Upper lobe of left lung (tissue), 6 donors: ENCODE results near the gene BICRAL. TPM values are rescaled to one million over a fixed set of nuclear protein-coding genes. Genes with fewer than 3 reads are reported as not detected.
"Not testable (repeated sequence)": the region's sequence is repeated elsewhere in the genome, so short reads cannot be mapped to it uniquely, and the experiment has no call there.

Experiments
- ATAC-seq, 2 donors: fragments of 200-7000 bp; cut with Tn5 transposase; one replicate each; pipeline ENCODE4 v1.9.1; 2022; ENCODE audit warnings: mild to moderate bottlenecking in 2 of 2, moderate library complexity in 2 of 2; ENCODE audit not compliant: low FRiP score in 2 of 2
- DNase-seq, 2 donors: peaks; one replicate each; pipeline ENCODE4 v3.0.0-alpha.2; 2019 to 2020
- H3K27ac ChIP-seq, 4 donors: fragments of 200-600 bp; sonication (generic); one replicate each; pipeline ENCODE4 v1.5.1; 2016 to 2019
- H3K27me3 ChIP-seq, 4 donors: fragments of 200-600 bp; sonication (generic); one replicate each; pipeline ENCODE4 v1.5.1; 2017 to 2019
- H3K36me3 ChIP-seq, 4 donors: fragments of 200-600 bp; sonication (generic); one replicate each; pipeline ENCODE4 v1.5.1; 2016 to 2019
- H3K4me1 ChIP-seq, 4 donors: fragments of 200-600 bp; sonication (generic); one replicate each; pipeline ENCODE4 v1.5.1; 2018 to 2019
- H3K4me3 ChIP-seq, 4 donors: fragments of 200-600 bp; sonication (generic); one replicate each; pipeline ENCODE4 v1.5.1; 2017 to 2019; ENCODE audit warnings: mild to moderate bottlenecking in 2 of 4, moderate library complexity in 1 of 4
- H3K9me3 ChIP-seq, 4 donors: fragments of 200-600 bp; sonication (generic); one replicate each; pipeline ENCODE4 v1.5.1; 2018 to 2019
- CTCF ChIP-seq, 6 experiments: fragments of 450-650 bp in 4 of 6; fragments of 200-600 bp in 2 of 6; sonication (generic) in 2 of 6; IDR thresholded peaks; one replicate each; pipeline ENCODE4 v1.5.1; 2016 to 2019; ENCODE audit warnings: antibody characterized with exemption in 6 of 6
- EP300 ChIP-seq, 4 donors: sonication (generic); formaldehyde crosslinking; IDR thresholded peaks; one replicate each; pipeline ENCODE4 v1.5.1; 2017; ENCODE audit warnings: antibody characterized with exemption in 4 of 4, control low read depth in 2 of 4
- POLR2A ChIP-seq, 4 donors: fragments of 450-650 bp; IDR thresholded peaks; one replicate each; pipeline ENCODE4 v1.5.1; 2016 to 2017; ENCODE audit warnings: antibody characterized with exemption in 4 of 4, mild to moderate bottlenecking in 2 of 4
- POLR2AphosphoS5 ChIP-seq, 2 donors: sonication (generic); formaldehyde crosslinking; IDR thresholded peaks; one replicate each; pipeline ENCODE4 v1.5.1; 2017; ENCODE audit warnings: antibody characterized with exemption in 2 of 2
- WGBS, 2 donors: methylation state at CpG; one replicate each; pipeline ENCODE4 v1.1.5; 2017 to 2018; 5-methylcytosine and 5-hydroxymethylcytosine counted together
- total RNA-seq, 6 donors: library from RNA; depleted of rRNA in 4 of 6; stranded (reverse); fragments of >200 nt in 4 of 6; gene quantifications; one replicate each; pipeline versions ENCODE4 v1.1.0 to v1.2.1, GENCODE V29; 2016 to 2021
- donor health status: DM: no; HTN: no; CAD: no; lungs with moderate emphysema.
- donor health status: DM: no; HTN: yes; CAD: no; lungs with severe emphysema.

The BICRAL gene
- total RNA-seq, 6 donors from 2014 or later = 11.1 to 23.8 (median 14.9) TPM

DNA sequence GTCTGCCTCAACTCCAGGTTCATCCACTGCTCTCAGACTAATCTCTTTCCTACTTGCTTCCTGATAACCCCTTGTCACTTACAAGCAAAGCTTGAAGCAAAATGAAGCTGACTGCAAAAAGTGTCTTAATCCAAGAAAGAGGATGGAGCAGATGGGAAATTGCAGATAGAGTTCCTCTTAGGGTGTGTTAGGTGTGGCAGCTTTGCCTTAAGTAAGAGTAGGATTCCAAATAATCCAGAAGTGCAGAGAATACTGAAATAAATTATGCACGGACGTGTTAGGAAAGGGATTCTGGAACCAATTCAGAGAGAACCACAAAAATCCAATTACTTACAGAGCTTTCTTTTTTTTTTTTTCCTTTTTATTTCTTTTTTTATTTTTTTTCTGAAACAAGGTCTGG, 91.5 kb downstream of the BICRAL start:
- Histone ChIP-seq H3K27ac (no peak overlapping the region), H3K4me3 (no peak overlapping the region), H3K4me1 (peaks cover 0 to 6% (median 3%) of the 10 kb centered on the region in 4 donors), H3K9me3 (no peaks in the 10 kb centered on the region), H3K36me3 (peaks cover 0 to 13% (median 2%) of the 10 kb centered on the region in 4 donors), H3K27me3 (no peaks in the 10 kb centered on the region)
- DNase-seq (no peak), ATAC-seq (no peak)
- TF ChIP-seq EP300 (IDR thresholded peaks at IDR 0.05) (no peak), POLR2A (IDR thresholded peaks at IDR 0.05) (no peak), CTCF (IDR thresholded peaks at IDR 0.05) (no peak), POLR2AphosphoS5 (IDR thresholded peaks at IDR 0.05) (no peak)
- 69 to 76% methylated on average over 2 of the region's 2 CpGs for WGBS, 2 donors

DNA sequence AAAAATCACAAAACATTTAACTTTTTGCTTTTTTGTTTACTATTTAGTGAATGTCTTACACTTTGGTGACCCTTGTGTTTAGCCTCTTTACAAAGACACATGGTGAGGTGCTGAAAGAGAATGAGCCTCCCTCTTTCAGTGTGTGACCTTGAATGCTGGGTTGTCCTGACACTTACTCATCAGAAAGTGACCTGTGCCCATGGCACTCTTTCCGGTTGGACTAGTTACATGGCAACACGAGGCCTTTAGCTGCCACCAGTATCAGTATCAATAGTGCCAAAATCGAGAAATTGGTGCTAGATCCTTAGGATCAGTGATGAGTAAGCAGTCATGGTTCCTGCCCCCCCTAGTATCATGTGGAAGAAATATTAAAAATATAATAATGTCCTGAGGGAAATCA, 95.8 kb downstream of the BICRAL start:
- H3K27me3 ChIP-seq = no peaks in the 10 kb centered on the region
- peaks cover 16 to 35% (median 21%) of the 10 kb centered on the region in 4 donors for H3K4me1 ChIP-seq
- 61 to 87% methylated on average over 3 of the region's 3 CpGs for WGBS, 2 donors
- TF ChIP-seq CTCF (IDR thresholded peaks at IDR 0.05) = no peak
- DNase-seq (no peak), ATAC-seq (no peak)
- H3K36me3 ChIP-seq = peaks cover 0 to 14% (median 8%) of the 10 kb centered on the region in 4 donors
- no peak overlapping the region for H3K4me3 ChIP-seq
- H3K9me3 ChIP-seq = no peaks in the 10 kb centered on the region
- no peak overlapping the region for H3K27ac ChIP-seq

DNA sequence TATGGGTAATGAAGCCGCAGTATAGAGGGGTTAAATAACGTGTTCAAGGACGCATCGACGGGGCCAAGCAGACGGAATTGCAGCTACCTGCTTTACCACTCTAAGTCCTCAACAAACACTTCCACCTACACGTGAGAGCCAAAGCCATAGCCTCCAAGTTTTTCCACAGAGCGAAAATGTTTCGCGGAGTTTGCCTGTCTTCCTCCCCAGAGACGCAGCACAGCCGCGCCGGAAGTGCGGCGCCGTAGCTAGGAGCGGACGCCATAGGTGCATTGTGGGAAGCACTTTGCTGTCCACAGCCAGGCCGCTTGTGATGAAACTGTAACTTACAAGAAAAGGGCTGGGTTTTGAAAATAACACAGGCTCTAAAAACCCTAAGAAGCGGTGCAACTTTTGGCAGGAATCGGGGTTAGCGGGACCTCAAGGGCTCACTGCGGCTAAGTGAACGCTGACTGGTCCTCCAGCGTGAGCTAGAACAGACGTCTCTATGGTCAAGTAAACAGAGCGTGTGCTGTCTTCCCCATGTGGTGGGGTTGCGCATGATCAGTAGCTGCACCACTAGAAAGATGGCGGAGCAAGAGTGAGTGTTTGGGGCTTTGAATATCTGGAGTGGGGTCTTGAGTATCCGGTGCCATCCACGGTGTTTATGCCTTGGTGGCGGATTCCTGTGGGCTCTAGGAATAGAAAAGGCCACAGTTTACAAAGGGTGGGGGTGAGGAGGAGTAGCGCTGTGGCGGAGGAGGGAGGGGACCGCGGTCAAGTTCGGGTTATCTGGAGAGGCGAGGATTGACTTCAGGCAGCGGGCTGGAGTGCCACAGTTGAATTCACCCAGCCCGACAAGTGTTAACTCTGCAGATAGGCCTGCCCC, 97.8 kb downstream of the BICRAL start, which contains the start of gene RPL7L1:
RPL7L1 (plus strand) TSS at position 245 of the 868 bp plus-strand sequence; CDS start at position 540, 295 bp downstream.
- Histone ChIP-seq H3K4me1 (peaks cover 16 to 35% (median 22%) of the 10 kb centered on the region in 4 donors), H3K27ac (peak within 1 kb of the TSS; percentile 90 to 97 (median 94)), H3K4me3 (peak within 1 kb of the TSS; percentile 24 to 73 (median 65)), H3K27me3 (no peaks in the 10 kb centered on the region), H3K36me3 (peaks cover 8 to 33% (median 27%) of the 10 kb centered on the region in 4 donors), H3K9me3 (no peaks in the 10 kb centered on the region)
- ATAC-seq = peak; percentile 98 to 99
- TF ChIP-seq POLR2AphosphoS5 (IDR thresholded peaks at IDR 0.05) (peak; percentile 58 to 80), POLR2A (IDR thresholded peaks at IDR 0.05) (peak in 3 of 4 donors; percentile 52 to 75 (median 54)), CTCF (IDR thresholded peaks at IDR 0.05) (peak in 4 of 6 experiments; percentile 20 to 62 (median 28)), EP300 (IDR thresholded peaks at IDR 0.05) (no peak)
- 0 to 1% methylated on average over 31 to 41 of the region's 41 CpGs for WGBS, 2 donors
- peak; percentile 83 to 94 for DNase-seq

- H3K9me3 ChIP-seq, H3K27me3 ChIP-seq, ATAC-seq: not testable (repeated sequence)
- peaks cover 15 to 40% (median 35%) of the 10 kb centered on the region in 4 donors for H3K36me3 ChIP-seq
- DNase-seq = peak in 1 of 2 donors; percentile 44
- H3K4me1 ChIP-seq = peaks cover 16 to 42% (median 22%) of the 10 kb centered on the region in 4 donors
- peak overlapping the region; percentile 90 to 97 (median 94) for H3K27ac ChIP-seq
- WGBS, 2 donors = 10 to 11% methylated on average over 25 of the region's 25 CpGs
- peak overlapping the region; percentile 24 to 73 (median 65) for H3K4me3 ChIP-seq
Observed at GRCh38 chr6:42880240-42880817, 98.5 kb downstream of the BICRAL start.

- peaks cover 16 to 42% (median 22%) of the 10 kb centered on the region in 4 donors for H3K4me1 ChIP-seq
- H3K27me3 ChIP-seq, ATAC-seq, H3K9me3 ChIP-seq: not testable (repeated sequence)
- DNase-seq = peak in 1 of 2 donors; percentile 54
- H3K27ac ChIP-seq = peak overlapping the region in 3 of 4 donors; percentile 90 to 97 (median 95)
- H3K36me3 ChIP-seq = peaks cover 20 to 46% (median 39%) of the 10 kb centered on the region in 4 donors
- H3K4me3 ChIP-seq = peak overlapping the region; percentile 24 to 73 (median 65)
- WGBS, 2 donors = 87% methylated on average over 12 of the region's 12 CpGs
Observed at GRCh38 chr6:42880871-42881270, 99.0 kb downstream of the BICRAL start.
